HEK293T (cell line): ENCODE measurements around the gene PCDHB14.

Source experiments
- FOXM1 ChIP-seq: fragments of 450-650 bp; IDR thresholded peaks from 2 replicates; pipeline ENCODE4 v1.6.1; 2017; ENCODE audit warnings: mild to moderate bottlenecking, borderline replicate concordance
- TARDBP ChIP-seq: fragments of 450-650 bp; IDR thresholded peaks from 2 replicates; pipeline ENCODE4 v1.6.1; 2016

GRCh38 chr5:141196363-141196762 lies 26.8 kb upstream of the PCDHB14 start:
- TF ChIP-seq TARDBP (no peak), FOXM1 (no peak)
